ENCODE results near the gene ZNF692. TPM values are rescaled to one million over a fixed set of nuclear protein-coding genes. Genes with fewer than 3 reads are reported as not detected.
"Not testable (repeated sequence)": the region's sequence is repeated elsewhere in the genome, so short reads cannot be mapped to it uniquely, and the experiment has no call there.

Gene ZNF692
- polyA plus RNA-seq, 1 donor (not counting 4 experiments of a cell fraction or from before 2014, with no cell fraction given), result 27.0 TPM

DNA sequence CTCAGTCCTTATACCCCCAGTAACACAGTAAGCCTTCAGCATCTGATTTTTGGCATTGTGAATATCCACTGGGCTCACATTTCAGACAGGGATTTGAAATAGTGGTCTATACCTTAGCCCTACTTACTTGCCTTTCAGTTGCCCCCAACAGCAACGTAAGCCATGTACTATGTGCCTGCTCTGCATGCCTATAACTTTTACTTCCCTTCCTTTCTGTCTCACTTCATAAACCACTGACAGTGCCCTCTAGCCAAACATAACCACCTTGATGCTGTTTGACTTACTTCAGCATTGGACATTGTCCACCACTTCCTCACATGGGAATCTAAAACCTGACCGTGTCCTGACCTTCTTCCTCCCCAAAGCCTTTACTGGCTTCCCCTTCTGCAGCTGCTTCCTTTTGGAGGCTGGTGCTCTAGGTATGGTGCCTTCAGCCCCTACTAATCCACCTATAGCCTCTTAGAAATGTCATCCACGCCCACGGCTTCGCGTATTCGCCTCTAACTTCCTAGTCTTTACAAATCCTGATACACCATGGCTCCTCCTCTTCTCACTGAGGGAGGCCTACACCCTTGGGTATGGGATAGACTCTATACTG, 24.4 kb downstream of the ZNF692 start:
- Histone ChIP-seq H3K4me1 (ENCODE audit: control insufficient read depth, extremely low read depth, insufficient read depth, low read length) (peaks cover 9% of the 10 kb centered on the region), H3K9ac (ENCODE audit: control insufficient read depth, extremely low read depth, insufficient read depth, low read length) (no peak overlapping the region), H2AFZ (ENCODE audit: control insufficient read depth, low read length) (no peak overlapping the region), H3K27ac (ENCODE audit: control insufficient read depth, insufficient read depth, low read length) (no peak overlapping the region), H4K20me1 (ENCODE audit: control insufficient read depth, extremely low read depth, insufficient read depth, low read length) (no peaks in the 10 kb centered on the region), H3K4me2 (ENCODE audit: control insufficient read depth, extremely low read depth, insufficient read depth, low read depth, low read length) (no peak overlapping the region), H3K9me3 (ENCODE audit: control insufficient read depth, low read depth, low read length) (no peaks in the 10 kb centered on the region), H3K79me2 (ENCODE audit: control insufficient read depth, insufficient read depth, low read length) (peaks cover 4% of the 10 kb centered on the region), H3K27me3 (ENCODE audit: control insufficient read depth, extremely low read depth, insufficient read depth, low read length) (no peaks in the 10 kb centered on the region), H3K4me3 (ENCODE audit: control insufficient read depth in 2 of 3, extremely low read depth in 1 of 3, insufficient read depth in 2 of 3, low read depth in 1 of 3, low read length in 3 of 3) (no peak overlapping the region), H3K36me3 (ENCODE audit: control insufficient read depth in 2 of 2, extremely low read depth in 1 of 2, insufficient read depth in 2 of 2, low read length in 2 of 2) (no peaks in the 10 kb centered on the region), H3K9me1 (ENCODE audit: control insufficient read depth, extremely low read depth, insufficient read depth, low read length) (no peaks in the 10 kb centered on the region)
- DNase-seq (ENCODE audit: low read depth, low spot score) (no peak), FAIRE-seq (no peak)
- dilution Hi-C loops (cut with MboI; ENCODE audit: extremely low pct_ligation_motif_present, low sequenced_read_pairs), result no loop called here
- TF ChIP-seq EZH2 (IDR thresholded peaks at IDR 0.05; ENCODE audit: low read length), result no peak
- TF ChIP-seq CTCF (optimal IDR thresholded peaks at IDR 0.05 in 1 of 3, IDR thresholded peaks at IDR 0.05 in 1 of 3, conservative IDR thresholded peaks at IDR 0.05 in 1 of 3; ENCODE audit: extremely low read depth in 1 of 3, insufficient read depth in 2 of 3, low read length in 3 of 3), result no peak

GRCh38 chr1:248831842-248832241, 27.0 kb downstream of the ZNF692 start:
- no peaks in the 10 kb centered on the region for H3K79me2 ChIP-seq (ENCODE audit: control insufficient read depth, insufficient read depth, low read length)
- TF ChIP-seq CTCF (optimal IDR thresholded peaks at IDR 0.05 in 1 of 3, IDR thresholded peaks at IDR 0.05 in 1 of 3, conservative IDR thresholded peaks at IDR 0.05 in 1 of 3; ENCODE audit: extremely low read depth in 1 of 3, insufficient read depth in 2 of 3, low read length in 3 of 3) (no peak), EZH2 (IDR thresholded peaks at IDR 0.05; ENCODE audit: low read length) (no peak)
- H3K36me3 ChIP-seq (ENCODE audit: control insufficient read depth in 2 of 2, extremely low read depth in 1 of 2, insufficient read depth in 2 of 2, low read length in 2 of 2), result no peaks in the 10 kb centered on the region
- no peak overlapping the region for H3K9ac ChIP-seq (ENCODE audit: control insufficient read depth, extremely low read depth, insufficient read depth, low read length)
- no peak overlapping the region for H3K4me3 ChIP-seq (ENCODE audit: control insufficient read depth in 2 of 3, extremely low read depth in 1 of 3, insufficient read depth in 2 of 3, low read depth in 1 of 3, low read length in 3 of 3)
- H3K4me1 ChIP-seq (ENCODE audit: control insufficient read depth, extremely low read depth, insufficient read depth, low read length), result peaks cover 1% of the 10 kb centered on the region
- H3K4me2 ChIP-seq (ENCODE audit: control insufficient read depth, extremely low read depth, insufficient read depth, low read depth, low read length), result no peak overlapping the region
- FAIRE-seq (no peak), DNase-seq (ENCODE audit: low read depth, low spot score) (no peak)
- no peaks in the 10 kb centered on the region for H4K20me1 ChIP-seq (ENCODE audit: control insufficient read depth, extremely low read depth, insufficient read depth, low read length)
- dilution Hi-C loops (cut with MboI; ENCODE audit: extremely low pct_ligation_motif_present, low sequenced_read_pairs), result no loop called here
- H3K9me3 ChIP-seq (ENCODE audit: control insufficient read depth, low read depth, low read length), result no peaks in the 10 kb centered on the region
- no peak overlapping the region for H2AFZ ChIP-seq (ENCODE audit: control insufficient read depth, low read length)
- H3K9me1 ChIP-seq (ENCODE audit: control insufficient read depth, extremely low read depth, insufficient read depth, low read length), result no peaks in the 10 kb centered on the region
- H3K27ac ChIP-seq (ENCODE audit: control insufficient read depth, insufficient read depth, low read length), result no peak overlapping the region
- H3K27me3 ChIP-seq (ENCODE audit: control insufficient read depth, extremely low read depth, insufficient read depth, low read length), result no peaks in the 10 kb centered on the region

DNA sequence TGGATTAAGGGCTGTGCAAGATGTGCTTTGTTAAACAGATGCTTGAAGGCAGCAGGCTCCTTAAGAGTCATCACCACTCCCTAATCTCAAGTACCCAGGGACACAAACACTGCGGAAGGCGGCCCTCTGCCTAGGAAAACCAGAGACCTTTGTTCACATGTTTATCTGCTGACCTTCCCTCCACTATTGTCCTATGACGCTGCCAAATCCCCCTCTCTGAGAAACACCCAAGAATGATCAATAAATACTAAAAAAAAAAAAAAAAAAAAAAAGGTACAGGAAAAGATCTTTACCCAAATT, 28.2 kb downstream of the ZNF692 start:
- H3K79me2 ChIP-seq (ENCODE audit: control insufficient read depth, insufficient read depth, low read length); H2AFZ ChIP-seq (ENCODE audit: control insufficient read depth, low read length); H3K4me1 ChIP-seq (ENCODE audit: control insufficient read depth, extremely low read depth, insufficient read depth, low read length); dilution Hi-C loops (cut with MboI; ENCODE audit: extremely low pct_ligation_motif_present, low sequenced_read_pairs); DNase-seq (ENCODE audit: low read depth, low spot score); H4K20me1 ChIP-seq (ENCODE audit: control insufficient read depth, extremely low read depth, insufficient read depth, low read length); FAIRE-seq; H3K4me3 ChIP-seq (ENCODE audit: control insufficient read depth in 2 of 3, extremely low read depth in 1 of 3, insufficient read depth in 2 of 3, low read depth in 1 of 3, low read length in 3 of 3); H3K27ac ChIP-seq (ENCODE audit: control insufficient read depth, insufficient read depth, low read length); H3K36me3 ChIP-seq (ENCODE audit: control insufficient read depth in 2 of 2, extremely low read depth in 1 of 2, insufficient read depth in 2 of 2, low read length in 2 of 2); H3K4me2 ChIP-seq (ENCODE audit: control insufficient read depth, extremely low read depth, insufficient read depth, low read depth, low read length); H3K9me1 ChIP-seq (ENCODE audit: control insufficient read depth, extremely low read depth, insufficient read depth, low read length); H3K27me3 ChIP-seq (ENCODE audit: control insufficient read depth, extremely low read depth, insufficient read depth, low read length); H3K9me3 ChIP-seq (ENCODE audit: control insufficient read depth, low read depth, low read length); H3K9ac ChIP-seq (ENCODE audit: control insufficient read depth, extremely low read depth, insufficient read depth, low read length): not testable (repeated sequence)

Measured in keratinocyte (primary cell).